ENCODE data around the gene POLD1. TPM values are rescaled to one million over a fixed set of nuclear protein-coding genes. Genes with fewer than 3 reads are reported as not detected.
"Not testable (repeated sequence)": the region's sequence is repeated elsewhere in the genome, so short reads cannot be mapped to it uniquely, and the experiment has no call there.

The POLD1 gene
- total RNA-seq, 1 donor from 2014 or later = 22.0 TPM

GRCh38 chr19:50433201-50434180, 49.3 kb downstream of the POLD1 start:
- peak; percentile 33 for DNase-seq (ENCODE audit: low read depth)

- DNase-seq (ENCODE audit: low read depth) = peak; percentile 90
Observed at GRCh38 chr19:50434525-50434924, 50.4 kb downstream of the POLD1 start.

GRCh38 chr19:50435221-50435620, 51.1 kb downstream of the POLD1 start:
- no peak for DNase-seq (ENCODE audit: low read depth)

- DNase-seq (ENCODE audit: low read depth) = no peak
Observed at GRCh38 chr19:50435627-50436026, 51.5 kb downstream of the POLD1 start.

GRCh38 chr19:50437862-50438449, 53.8 kb downstream of the POLD1 start:
- no peak for DNase-seq (ENCODE audit: low read depth)

GRCh38 chr19:50439130-50439529, 55.0 kb downstream of the POLD1 start:
- DNase-seq (ENCODE audit: low read depth) = not testable (repeated sequence)

- no peak for DNase-seq (ENCODE audit: low read depth)
Observed at GRCh38 chr19:50444059-50444458, 59.9 kb downstream of the POLD1 start.

- DNase-seq (ENCODE audit: low read depth) = no peak
Observed at GRCh38 chr19:50447053-50447452, 62.9 kb downstream of the POLD1 start.

GRCh38 chr19:50447750-50448149, 63.6 kb downstream of the POLD1 start:
- no peak for DNase-seq (ENCODE audit: low read depth)

- peak; percentile 59 for DNase-seq (ENCODE audit: low read depth)
Observed at GRCh38 chr19:50449236-50449899, 65.2 kb downstream of the POLD1 start.

GRCh38 chr19:50450369-50451222, 66.4 kb downstream of the POLD1 start:
- DNase-seq (ENCODE audit: low read depth) = no peak

- no peak for DNase-seq (ENCODE audit: low read depth)
Observed at GRCh38 chr19:50451223-50451534, 67.0 kb downstream of the POLD1 start.

- no peak for DNase-seq (ENCODE audit: low read depth)
Observed at GRCh38 chr19:50453243-50453642, 69.1 kb downstream of the POLD1 start.

GRCh38 chr19:50455992-50456391, 71.8 kb downstream of the POLD1 start:
- no peak for DNase-seq (ENCODE audit: low read depth)

GRCh38 chr19:50457300-50457699, 73.2 kb downstream of the POLD1 start:
- no peak for DNase-seq (ENCODE audit: low read depth)

GRCh38 chr19:50458396-50459066, 74.4 kb downstream of the POLD1 start:
- no peak for DNase-seq (ENCODE audit: low read depth)

- DNase-seq (ENCODE audit: low read depth) = no peak
Observed at GRCh38 chr19:50459067-50459456, 74.9 kb downstream of the POLD1 start.

- no peak for DNase-seq (ENCODE audit: low read depth)
Observed at GRCh38 chr19:50459638-50460037, 75.5 kb downstream of the POLD1 start.

GRCh38 chr19:50460161-50460765, 76.1 kb downstream of the POLD1 start:
- DNase-seq (ENCODE audit: low read depth) = peak; percentile 30
